Airway epithelial cell (primary cell): ENCODE measurements around the gene FUCA1. TPM values are rescaled to one million over a fixed set of nuclear protein-coding genes. Genes with fewer than 3 reads are reported as not detected.

Source experiments
- total RNA-seq: library from RNA; depleted of rRNA; stranded (reverse); fragments of >200 nt; gene quantifications from 2 replicates; pipeline ENCODE4 v1.2.3, GENCODE V29; 2015

Gene FUCA1
- total RNA-seq: 20.7 and 27.9 TPM in 2 replicates

DNA sequence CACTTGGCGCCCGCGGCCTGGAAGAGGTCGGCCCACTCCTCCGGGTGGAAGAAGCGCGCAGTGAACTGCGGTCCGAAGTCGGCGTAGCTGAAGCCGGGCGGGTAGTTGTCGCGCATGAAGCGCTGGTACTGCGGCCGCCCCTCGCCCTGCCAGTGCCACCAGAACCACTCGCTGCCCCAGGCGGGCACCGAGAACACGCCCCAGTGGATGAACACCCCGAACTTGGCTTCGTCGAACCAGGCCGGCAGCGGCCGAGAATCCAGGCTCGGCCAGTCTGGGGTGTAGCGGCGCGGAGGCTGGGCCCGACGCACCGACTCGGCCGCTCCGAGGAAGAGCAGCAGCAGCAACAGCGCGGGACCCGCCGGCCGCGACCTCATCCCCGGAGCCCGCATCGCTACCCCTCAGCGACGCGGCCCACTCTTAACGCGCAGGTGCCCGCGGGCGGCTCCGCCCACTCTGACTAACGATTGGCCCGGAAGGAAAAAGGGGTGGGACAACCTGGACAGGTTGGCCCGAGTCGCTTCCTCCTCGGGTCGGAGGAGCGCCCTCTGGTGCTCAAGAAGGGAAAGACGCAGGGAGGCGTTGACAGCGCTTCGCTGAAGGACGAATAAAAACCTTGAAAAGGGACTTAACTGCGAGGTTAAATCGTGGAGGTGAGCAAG is at the start of gene FUCA1:
TSS of gene FUCA1 (minus strand) at position 396 of the 662 bp plus-strand sequence. CDS start at position 392, 4 bp downstream.

GRCh38 chr1:23913212-23913880 is 45.3 kb upstream of the FUCA1 start, which contains the start of gene CNR2:
CNR2 (minus strand) TSS chr1:23913362; CDS start chr1:23875617, 37,745 bp downstream.

GRCh38 chr1:23825076-23825761 is 42.9 kb downstream of the FUCA1 start, which contains the start of gene HMGCL:
HMGCL (minus strand) TSS chr1:23825429; CDS start chr1:23825415, 14 bp downstream.

GRCh38 chr1:23800400-23801337 is 67.4 kb downstream of the FUCA1 start, which contains the start of gene GALE:
GALE (minus strand) TSS chr1:23800754; CDS start chr1:23799007, 1,747 bp downstream.

Other genes with a start within 250 kb of the FUCA1 start
- gene RPL11, start 176.5 kb downstream of the FUCA1 start, total RNA-seq: 1,291 and 1,381 TPM in 2 replicates
- gene ELOA, start 124.8 kb downstream of the FUCA1 start, total RNA-seq: 33.7 and 36.7 TPM in 2 replicates
- gene PITHD1, start 89.9 kb downstream of the FUCA1 start, total RNA-seq: 55.4 and 58.4 TPM in 2 replicates
- 72.2 and 117 TPM in 2 replicates for gene LYPLA2, start 77.1 kb downstream of the FUCA1 start, total RNA-seq
- 105 and 125 TPM in 2 replicates for gene GALE, start 67.5 kb downstream of the FUCA1 start, total RNA-seq
- gene HMGCL, start 42.9 kb downstream of the FUCA1 start, total RNA-seq: 31.4 and 32.7 TPM in 2 replicates
- not detected in 2 replicates for gene CNR2, start 45.1 kb upstream of the FUCA1 start, total RNA-seq
- 58.9 and 71.5 TPM in 2 replicates for gene PNRC2, start 91.5 kb upstream of the FUCA1 start, total RNA-seq
- 40.4 and 57.8 TPM in 2 replicates for gene SRSF10, start 112.0 kb upstream of the FUCA1 start, total RNA-seq
- gene MYOM3, start 243.8 kb upstream of the FUCA1 start, total RNA-seq: under 0.01 and 0.46 TPM in 2 replicates